ENCODE data around the gene ZCCHC24.
A peak's percentile ranks its signal among the peaks of the same experiment; 100 is the strongest.

ZCCHC24 gene

DNA sequence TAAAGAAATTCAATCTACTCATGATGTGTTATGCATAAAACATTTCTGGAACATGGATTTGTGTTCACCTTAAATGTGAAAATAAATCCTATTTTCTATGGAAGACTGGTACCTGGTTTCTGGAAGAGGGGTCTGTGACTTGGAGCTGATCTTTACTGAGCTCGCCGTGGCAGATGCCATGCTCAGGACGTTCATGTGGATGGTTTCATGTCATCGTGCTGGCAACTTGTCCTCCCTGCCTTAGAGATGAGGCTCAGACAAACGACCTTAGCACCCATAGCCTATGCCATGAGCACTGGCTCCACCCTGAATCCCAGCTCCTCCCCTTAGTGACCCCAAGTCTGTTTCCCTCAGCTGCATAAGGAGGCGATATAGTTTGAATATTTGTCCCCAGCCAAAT is 90.8 kb downstream of the ZCCHC24 start:
- in situ Hi-C loops (cut with MboI; ENCODE audit: low sequenced_read_pairs) = no loop called here

GRCh38 chr10:79354141-79354540 is 91.3 kb downstream of the ZCCHC24 start:
- no peak for DNase-seq (ENCODE audit: low spot score in 2 of 2)
- in situ Hi-C loops (cut with MboI; ENCODE audit: low sequenced_read_pairs) = no loop called here
- H3K27me3 ChIP-seq (ENCODE audit: low read depth) = no peaks in the 10 kb centered on the region
- no peaks in the 10 kb centered on the region for H3K9me3 ChIP-seq
- peaks cover 62% of the 10 kb centered on the region for H3K36me3 ChIP-seq (replicated peaks)
- H3K4me1 ChIP-seq = peaks cover 2% of the 10 kb centered on the region; the same call in 1 of the 2 replicates
- H3K4me3 ChIP-seq = no peak overlapping the region

More for the DNA sequence above, 90.8 kb downstream of the ZCCHC24 start:
- peaks cover 57% of the 10 kb centered on the region for H3K36me3 ChIP-seq (replicated peaks)
- no peaks in the 10 kb centered on the region; the same call in 1 of the 2 replicates for H3K4me1 ChIP-seq
- no peaks in the 10 kb centered on the region for H3K27me3 ChIP-seq (ENCODE audit: low read depth)
- DNase-seq (ENCODE audit: low spot score in 2 of 2) = no peak
- H3K9me3 ChIP-seq = no peaks in the 10 kb centered on the region
- H3K4me3 ChIP-seq = no peak overlapping the region

DNA sequence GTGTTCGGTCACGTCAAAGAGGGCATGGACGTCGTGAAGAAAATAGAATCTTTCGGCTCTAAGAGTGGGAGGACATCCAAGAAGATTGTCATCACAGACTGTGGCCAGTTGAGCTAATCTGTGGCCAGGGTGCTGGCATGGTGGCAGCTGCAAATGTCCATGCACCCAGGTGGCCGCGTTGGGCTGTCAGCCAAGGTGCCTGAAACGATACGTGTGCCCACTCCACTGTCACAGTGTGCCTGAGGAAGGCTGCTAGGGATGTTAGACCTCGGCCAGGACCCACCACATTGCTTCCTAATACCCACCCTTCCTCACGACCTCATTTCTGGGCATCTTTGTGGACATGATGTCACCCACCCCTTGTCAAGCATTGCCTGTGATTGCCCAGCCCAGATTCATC is 91.7 kb downstream of the ZCCHC24 start:
- DNase-seq (ENCODE audit: low spot score in 2 of 2) = no peak
- Histone ChIP-seq H3K4me3 (no peak overlapping the region), H3K36me3 (replicated peaks) (peaks cover 66% of the 10 kb centered on the region), H3K4me1 (peaks cover 4% of the 10 kb centered on the region; the same call in 1 of the 2 replicates), H3K27me3 (ENCODE audit: low read depth) (no peaks in the 10 kb centered on the region), H3K9me3 (no peaks in the 10 kb centered on the region)
- in situ Hi-C loops (cut with MboI; ENCODE audit: low sequenced_read_pairs) = no loop called here

- Histone ChIP-seq H3K9me3 (no peaks in the 10 kb centered on the region), H3K4me1 (peaks cover 8% of the 10 kb centered on the region; the same call in 1 of the 2 replicates), H3K4me3 (no peak overlapping the region), H3K27me3 (ENCODE audit: low read depth) (no peaks in the 10 kb centered on the region), H3K36me3 (replicated peaks) (peaks cover 69% of the 10 kb centered on the region)
- DNase-seq (ENCODE audit: low spot score in 2 of 2) = no peak
- in situ Hi-C loops (cut with MboI; ENCODE audit: low sequenced_read_pairs) = no loop called here
Measured at GRCh38 chr10:79353000-79353406, 92.4 kb downstream of the ZCCHC24 start.

DNA sequence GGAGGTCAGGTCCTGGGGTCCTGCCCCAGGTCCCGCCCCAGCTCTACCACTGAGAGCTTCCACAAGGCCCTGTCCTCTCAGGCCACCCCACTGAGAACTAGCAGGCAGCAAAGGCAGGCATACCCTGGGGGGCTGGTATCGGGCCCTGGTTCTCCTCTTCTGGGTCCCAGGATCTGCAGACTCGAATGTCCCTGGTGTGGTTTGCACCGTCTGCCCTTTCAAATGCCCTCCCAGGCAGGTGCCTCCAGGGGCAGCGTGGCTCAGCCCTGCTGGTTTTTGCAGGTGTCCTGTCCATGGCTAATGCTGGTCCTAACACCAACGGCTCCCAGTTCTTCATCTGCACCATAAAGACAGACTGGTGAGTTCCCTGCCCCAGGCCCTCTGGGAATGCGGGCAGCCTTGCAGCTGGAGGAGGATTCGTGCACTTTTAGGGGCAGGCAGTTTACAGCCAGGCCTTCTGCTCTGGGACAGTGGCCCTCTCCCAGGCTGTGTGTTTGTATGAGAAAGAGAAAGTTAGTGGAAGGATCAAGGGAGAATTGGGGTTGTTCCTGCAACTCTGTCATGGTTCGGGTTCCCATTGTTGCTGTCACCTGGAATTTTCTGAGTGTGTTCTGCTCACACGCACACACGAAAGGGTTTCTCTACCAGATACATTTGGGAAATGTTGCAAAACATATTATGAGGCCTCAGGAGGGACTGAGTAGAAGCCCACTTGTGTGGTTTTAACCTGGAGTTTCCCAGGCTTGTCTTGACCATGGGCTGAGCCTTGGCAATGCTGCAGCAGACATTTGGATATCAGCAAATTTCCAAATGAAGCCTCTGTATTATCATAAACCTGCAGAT is 93.2 kb downstream of the ZCCHC24 start:
- Histone ChIP-seq H3K4me1 (peaks cover 8% of the 10 kb centered on the region; the same call in 1 of the 2 replicates), H3K9me3 (no peaks in the 10 kb centered on the region), H3K27me3 (ENCODE audit: low read depth) (no peaks in the 10 kb centered on the region), H3K36me3 (replicated peaks) (peaks cover 69% of the 10 kb centered on the region), H3K4me3 (no peak overlapping the region)
- in situ Hi-C loops (cut with MboI; ENCODE audit: low sequenced_read_pairs) = no loop called here
- DNase-seq (ENCODE audit: low spot score in 2 of 2) = no peak

- Histone ChIP-seq H3K4me3 (no peak overlapping the region), H3K4me1 (peaks cover 12% of the 10 kb centered on the region), H3K9me3 (no peaks in the 10 kb centered on the region), H3K27me3 (ENCODE audit: low read depth) (no peaks in the 10 kb centered on the region), H3K36me3 (replicated peaks) (peaks cover 69% of the 10 kb centered on the region)
- no peak for DNase-seq (ENCODE audit: low spot score in 2 of 2)
- in situ Hi-C loops (cut with MboI; ENCODE audit: low sequenced_read_pairs) = no loop called here
Measured at GRCh38 chr10:79351332-79351731, 94.1 kb downstream of the ZCCHC24 start.

- Histone ChIP-seq H3K4me1 (peaks cover 12% of the 10 kb centered on the region), H3K36me3 (replicated peaks) (peaks cover 69% of the 10 kb centered on the region), H3K27me3 (ENCODE audit: low read depth) (no peaks in the 10 kb centered on the region), H3K9me3 (no peaks in the 10 kb centered on the region), H3K4me3 (no peak overlapping the region)
- in situ Hi-C loops (cut with MboI; ENCODE audit: low sequenced_read_pairs) = no loop called here
- no peak for DNase-seq (ENCODE audit: low spot score in 2 of 2)
Measured at GRCh38 chr10:79350407-79351154, 94.8 kb downstream of the ZCCHC24 start.

- Histone ChIP-seq H3K36me3 (replicated peaks) (peaks cover 62% of the 10 kb centered on the region), H3K27me3 (ENCODE audit: low read depth) (no peaks in the 10 kb centered on the region), H3K9me3 (no peaks in the 10 kb centered on the region), H3K4me1 (peaks cover 12% of the 10 kb centered on the region), H3K4me3 (no peak overlapping the region)
- in situ Hi-C loops (cut with MboI; ENCODE audit: low sequenced_read_pairs) = no loop called here
- no peak for DNase-seq (ENCODE audit: low spot score in 2 of 2)
Measured at GRCh38 chr10:79349766-79350406, 95.5 kb downstream of the ZCCHC24 start.

DNA sequence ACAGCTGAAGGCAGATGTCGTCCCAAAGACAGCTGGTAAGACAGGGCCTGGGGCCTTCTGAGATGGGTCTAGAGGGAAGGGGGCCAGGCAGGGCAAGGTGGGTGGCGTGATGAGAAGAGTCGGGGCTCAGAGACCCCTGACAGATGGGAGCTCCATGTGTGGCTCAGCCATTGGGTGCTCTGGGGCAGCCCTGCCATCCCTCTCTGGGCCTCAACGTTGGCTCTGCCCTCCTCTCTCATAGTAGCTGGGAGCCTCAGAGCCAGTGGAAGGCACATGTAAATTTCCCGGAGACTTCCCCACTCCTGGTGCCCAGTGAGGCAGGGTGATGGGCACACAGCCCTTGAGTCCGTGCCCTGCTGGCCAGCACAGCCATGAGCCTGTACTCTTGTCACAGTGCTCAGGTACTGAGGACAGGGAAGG is 96.3 kb downstream of the ZCCHC24 start:
- H3K27me3 ChIP-seq (ENCODE audit: low read depth) = no peaks in the 10 kb centered on the region
- peaks cover 12% of the 10 kb centered on the region for H3K4me1 ChIP-seq
- H3K36me3 ChIP-seq (replicated peaks) = peaks cover 54% of the 10 kb centered on the region
- peak overlapping the region; percentile 58; the same call in 1 of the 2 replicates for H3K4me3 ChIP-seq
- no peaks in the 10 kb centered on the region for H3K9me3 ChIP-seq
- in situ Hi-C loops (cut with MboI; ENCODE audit: low sequenced_read_pairs) = no loop called here
- DNase-seq (ENCODE audit: low spot score in 2 of 2) = no peak

- no peak for DNase-seq (ENCODE audit: low spot score in 2 of 2)
- Histone ChIP-seq H3K27me3 (ENCODE audit: low read depth) (no peaks in the 10 kb centered on the region), H3K36me3 (replicated peaks) (peaks cover 49% of the 10 kb centered on the region), H3K4me3 (peak overlapping the region; percentile 58), H3K9me3 (no peaks in the 10 kb centered on the region), H3K4me1 (peaks cover 12% of the 10 kb centered on the region)
- in situ Hi-C loops (cut with MboI; ENCODE audit: low sequenced_read_pairs) = no loop called here
Measured at GRCh38 chr10:79348640-79348988, 96.8 kb downstream of the ZCCHC24 start.

- Histone ChIP-seq H3K4me3 (peak overlapping the region; percentile 58), H3K9me3 (no peaks in the 10 kb centered on the region), H3K36me3 (replicated peaks) (peaks cover 44% of the 10 kb centered on the region), H3K4me1 (peaks cover 12% of the 10 kb centered on the region), H3K27me3 (ENCODE audit: low read depth) (no peaks in the 10 kb centered on the region)
- in situ Hi-C loops (cut with MboI; ENCODE audit: low sequenced_read_pairs) = no loop called here
- peak in 1 of 2 experiments; percentile 71 for DNase-seq (ENCODE audit: low spot score in 2 of 2)
Measured at GRCh38 chr10:79347894-79348639, 97.4 kb downstream of the ZCCHC24 start.

DNA sequence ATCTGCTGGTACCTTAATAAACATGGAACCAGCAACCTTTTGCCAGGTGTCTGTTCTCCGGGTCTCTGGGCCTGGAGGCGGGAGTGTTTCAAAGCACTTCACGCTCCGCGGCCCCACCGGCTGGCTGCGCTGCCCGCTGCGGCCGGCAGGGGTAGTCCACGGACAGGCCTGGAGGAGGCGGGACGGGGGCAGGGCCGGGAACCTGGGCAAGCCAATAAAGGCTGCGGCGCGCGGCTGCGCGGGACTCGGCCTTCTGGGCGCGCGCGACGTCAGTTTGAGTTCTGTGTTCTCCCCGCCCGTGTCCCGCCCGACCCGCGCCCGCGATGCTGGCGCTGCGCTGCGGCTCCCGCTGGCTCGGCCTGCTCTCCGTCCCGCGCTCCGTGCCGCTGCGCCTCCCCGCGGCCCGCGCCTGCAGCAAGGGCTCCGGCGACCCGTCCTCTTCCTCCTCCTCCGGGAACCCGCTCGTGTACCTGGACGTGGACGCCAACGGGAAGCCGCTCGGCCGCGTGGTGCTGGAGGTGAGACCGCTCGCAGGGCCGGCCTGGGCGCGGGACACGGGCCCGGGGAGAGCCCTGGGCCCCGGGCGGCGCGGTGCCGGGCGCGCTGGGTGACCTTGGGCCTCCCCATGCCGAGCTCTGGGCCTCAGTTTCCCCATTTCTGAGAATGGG is 98.1 kb downstream of the ZCCHC24 start, which contains the start of gene PPIF:
PPIF (plus strand) TSS at position 244 of the 668 bp plus-strand sequence; CDS start at position 324, 80 bp downstream.
- in situ Hi-C loops (cut with MboI; ENCODE audit: low sequenced_read_pairs) = no loop called here
- Histone ChIP-seq H3K27me3 (ENCODE audit: low read depth) (no peaks in the 10 kb centered on the region), H3K9me3 (no peaks in the 10 kb centered on the region), H3K4me3 (peak within 1 kb of the TSS; percentile 58), H3K36me3 (replicated peaks) (peaks cover 37% of the 10 kb centered on the region), H3K4me1 (peaks cover 12% of the 10 kb centered on the region)
- DNase-seq (ENCODE audit: low spot score in 2 of 2) = peak; percentile 85 to 94

Data from HAP-1 (cell line).